RPMI8226 (cell line): ENCODE measurements around the gene SYPL2.
A peak's percentile ranks its signal among the peaks of the same experiment; 100 is the strongest.
"Not testable (repeated sequence)": the region's sequence is repeated elsewhere in the genome, so short reads cannot be mapped to it uniquely, and the experiment has no call there.

Experiments used
- DNase-seq: peaks from one replicate; pipeline ENCODE4 v3.0.0-alpha.2; 2015

SYPL2 gene

DNA sequence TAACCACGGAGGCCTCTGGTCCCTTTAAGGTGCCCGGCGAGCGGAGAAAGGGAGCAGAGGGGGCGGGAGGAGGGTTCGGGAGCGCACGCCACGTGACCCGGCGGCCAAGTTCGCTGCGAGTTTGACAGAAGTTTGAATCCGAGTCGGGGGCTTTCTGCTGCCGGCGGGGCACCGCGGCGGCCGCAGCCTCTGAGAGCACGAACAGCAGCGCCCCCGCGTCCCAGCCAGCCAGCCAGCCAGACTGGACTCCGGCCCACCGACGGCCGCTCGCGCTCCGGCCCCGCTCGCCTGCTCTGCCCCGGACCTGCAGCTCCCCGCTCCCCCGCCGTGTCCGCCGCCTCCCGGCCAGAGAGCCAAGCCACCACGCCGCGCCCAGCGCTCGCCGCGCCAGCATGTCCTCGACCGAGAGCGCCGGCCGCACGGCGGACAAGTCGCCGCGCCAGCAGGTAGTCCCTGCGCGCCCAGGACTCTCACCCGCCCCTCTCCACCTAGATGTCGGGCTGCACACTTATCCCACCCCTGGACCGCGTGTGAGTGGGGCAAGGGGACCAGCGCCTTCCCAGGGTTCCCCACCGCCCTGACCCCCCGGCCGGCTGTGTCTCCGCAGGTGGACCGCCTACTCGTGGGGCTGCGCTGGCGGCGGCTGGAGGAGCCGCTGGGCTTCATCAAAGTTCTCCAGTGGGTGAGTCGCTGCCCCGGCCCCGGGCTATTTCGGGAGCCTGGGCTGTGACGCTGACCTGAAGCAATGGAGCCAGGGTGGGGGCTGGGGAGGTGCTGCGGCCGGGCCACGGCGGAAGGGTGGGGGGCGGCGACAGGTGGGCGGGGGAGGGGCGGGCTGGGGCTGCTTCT is at the start of gene SYPL2:
TSS of gene SYPL2 (plus strand) at position 95 of the 849 bp plus-strand sequence. CDS start at position 393, 298 bp downstream.
- DNase-seq = no peak

GRCh38 chr1:109423498-109423897 is 42.8 kb upstream of the SYPL2 start:
- no peak for DNase-seq

DNA sequence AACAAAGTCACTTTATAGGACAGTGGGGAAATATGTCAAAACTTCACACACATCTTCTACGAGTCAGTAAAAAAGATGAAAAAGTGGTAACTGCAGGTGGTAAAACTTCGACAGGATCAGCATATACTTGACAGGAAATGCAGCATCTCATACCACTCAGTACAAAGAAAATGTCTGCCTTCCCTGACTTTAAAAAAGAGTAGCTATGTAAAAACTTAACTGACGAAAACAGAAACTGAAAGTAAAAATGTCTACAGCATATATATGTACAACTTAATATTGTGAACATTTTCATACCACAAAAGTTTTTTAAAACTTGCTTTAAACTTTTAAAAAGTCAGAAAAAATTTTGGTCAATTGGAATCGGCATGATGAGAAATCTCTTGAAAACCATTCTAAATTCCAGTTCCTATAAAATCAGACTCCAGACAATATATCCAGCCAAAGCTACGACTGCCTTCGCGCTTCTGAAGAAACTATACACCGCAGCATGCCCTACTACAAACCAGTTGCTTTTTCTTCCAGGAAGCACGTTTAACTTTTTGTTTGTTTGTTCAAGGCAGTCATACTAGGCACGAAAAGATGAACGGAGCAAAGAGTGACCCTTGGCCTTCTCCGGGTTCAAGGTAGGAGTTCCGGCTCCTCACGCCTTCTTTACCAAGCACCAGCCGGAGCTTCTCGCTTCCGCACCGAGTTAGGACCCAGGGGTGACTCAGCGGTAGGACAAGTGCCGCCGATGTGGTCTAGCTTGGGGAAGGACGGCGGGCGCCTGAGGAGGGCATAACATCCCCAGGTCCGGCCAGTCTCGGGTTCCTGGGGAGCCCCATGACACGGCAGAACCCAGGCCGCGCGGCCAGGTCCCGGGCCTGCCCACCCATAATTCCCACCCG is 40.7 kb upstream of the SYPL2 start:
- DNase-seq = peak; percentile 43

DNA sequence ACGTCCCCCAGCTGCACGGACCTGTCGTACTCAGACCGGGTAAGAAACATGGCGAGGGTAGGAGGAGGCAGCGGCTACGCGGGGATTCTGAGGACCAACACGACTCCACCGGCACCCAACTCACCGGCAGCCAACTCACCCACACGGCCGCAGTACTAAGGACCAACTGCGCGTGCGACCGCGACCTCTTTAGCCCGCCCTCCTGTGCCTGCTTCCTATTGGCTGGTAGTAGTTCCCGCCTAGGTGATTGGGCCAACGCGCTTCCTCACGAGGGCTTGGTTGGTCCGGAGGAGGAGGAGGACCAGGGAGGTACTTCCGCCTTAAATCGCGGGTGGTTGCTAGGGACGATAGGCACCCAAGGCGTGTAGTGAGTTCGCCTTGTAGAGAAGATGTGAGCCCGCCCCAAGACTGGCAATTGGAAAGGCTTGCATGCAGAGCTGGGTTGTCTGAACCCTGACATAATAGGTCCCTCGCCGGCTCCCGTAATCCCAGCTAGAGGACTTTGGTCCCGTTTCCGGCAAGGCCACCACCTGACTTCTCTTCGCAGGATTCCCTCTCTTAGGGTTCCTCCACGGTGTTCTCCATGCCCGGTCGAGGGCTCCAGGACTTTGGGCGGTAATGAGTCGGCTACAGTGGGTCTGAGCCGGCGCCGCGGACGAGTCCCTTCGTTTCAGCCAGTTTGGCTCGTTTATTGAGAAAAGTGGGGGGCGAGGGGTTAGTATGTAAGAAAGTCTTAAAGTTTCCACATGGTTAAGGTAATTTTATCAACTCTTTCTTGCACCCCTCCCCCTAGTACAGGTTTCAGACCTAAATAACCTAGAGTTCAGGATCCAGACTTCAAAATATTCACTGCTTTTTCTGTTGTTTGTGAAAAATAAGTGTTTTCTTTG is 39.8 kb upstream of the SYPL2 start, which contains the start of gene PSMA5:
TSS of gene PSMA5 (minus strand) at position 168 of the 890 bp plus-strand sequence. CDS start at position 50, 118 bp downstream.
- peak; percentile 97 for DNase-seq

DNA sequence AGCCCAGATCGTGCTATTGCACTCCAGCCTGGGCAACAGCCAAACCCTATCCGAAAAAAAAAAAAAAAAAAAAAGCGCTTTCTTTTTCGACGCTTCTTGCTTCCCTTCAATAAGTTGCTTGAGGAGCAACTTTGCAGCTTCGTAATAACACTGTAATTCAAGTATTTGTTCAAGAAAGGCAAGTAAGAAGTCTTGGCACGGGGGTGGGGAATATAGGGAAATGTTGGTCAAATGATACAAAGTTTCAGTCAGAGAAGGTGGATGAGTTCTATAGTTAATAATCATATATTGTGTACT is 39.2 kb upstream of the SYPL2 start:
- DNase-seq = peak; percentile 8

GRCh38 chr1:109432336-109432735 is 34.0 kb upstream of the SYPL2 start:
- DNase-seq = no peak

DNA sequence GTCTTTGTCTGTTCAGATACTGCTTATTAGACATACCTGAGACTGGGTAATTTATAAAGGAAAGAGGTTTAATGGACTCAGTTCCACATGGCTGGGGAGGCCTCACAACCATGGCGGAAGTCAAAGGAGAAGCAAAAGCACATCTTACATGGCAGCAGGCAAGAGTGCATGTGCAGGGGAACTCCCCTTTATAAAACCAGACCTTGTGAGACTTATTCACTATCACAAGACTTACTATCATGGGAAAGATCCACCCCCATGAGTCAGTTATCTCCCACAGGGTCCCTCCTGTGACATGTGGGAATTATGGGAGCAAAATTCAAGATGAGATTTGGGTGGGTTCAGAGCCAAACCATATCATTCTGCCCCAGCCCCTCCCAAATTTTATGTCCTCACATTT is 33.0 kb upstream of the SYPL2 start:
- DNase-seq = no peak

- no peak for DNase-seq
These were observed 31.9 kb upstream of the SYPL2 start for GRCh38 chr1:109434484-109434883.

DNA sequence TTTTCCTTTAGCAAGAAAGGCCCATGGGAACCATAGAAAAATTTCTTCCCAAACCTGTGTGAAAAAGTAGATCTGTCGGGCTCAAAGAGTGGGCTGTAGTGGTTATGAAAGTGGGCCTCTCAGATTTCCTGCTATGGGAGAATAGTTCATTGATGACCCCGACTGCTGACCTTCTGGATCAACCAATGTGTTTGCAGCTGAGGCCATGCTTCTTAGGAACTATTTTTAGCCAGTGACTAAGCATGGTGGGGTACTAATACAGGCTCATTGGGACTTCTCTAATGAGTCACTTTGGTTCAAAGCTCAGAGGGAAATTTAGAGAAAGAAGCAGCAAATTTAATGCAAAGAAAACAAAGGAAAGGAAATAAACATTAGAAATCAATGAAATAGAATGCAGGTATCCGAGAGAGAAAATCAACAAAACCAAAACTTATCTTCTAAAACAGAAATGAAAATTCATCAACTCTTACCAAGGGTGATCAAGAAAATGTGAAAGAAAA is 27.5 kb upstream of the SYPL2 start:
- DNase-seq = no peak

DNA sequence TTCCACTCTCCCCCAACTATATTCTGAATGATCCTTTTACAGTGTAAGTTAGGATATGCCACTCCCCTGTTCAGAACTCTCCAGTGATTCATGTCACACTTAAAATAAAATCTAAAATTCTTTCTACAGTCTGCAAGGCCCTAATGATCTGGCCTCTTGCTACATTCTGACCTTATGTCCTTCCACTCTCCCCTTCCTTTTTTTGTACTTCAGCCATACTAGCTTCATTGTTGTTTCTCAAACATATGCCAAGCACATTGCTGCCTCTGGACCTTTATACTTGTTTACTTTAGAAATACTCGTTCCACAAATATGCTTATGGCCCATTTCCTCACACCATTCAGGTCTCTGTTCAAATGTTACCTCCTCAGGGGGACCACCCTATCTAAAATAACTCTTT is 25.3 kb upstream of the SYPL2 start:
- no peak for DNase-seq

GRCh38 chr1:109443476-109443875 is 22.9 kb upstream of the SYPL2 start:
- DNase-seq = no peak

GRCh38 chr1:109444346-109444745 is 22.0 kb upstream of the SYPL2 start:
- no peak for DNase-seq

GRCh38 chr1:109445949-109446695 is 20.2 kb upstream of the SYPL2 start:
- DNase-seq = not testable (repeated sequence)

- DNase-seq = no peak
These were observed 18.8 kb upstream of the SYPL2 start for GRCh38 chr1:109447524-109447923.

- no peak for DNase-seq
These were observed 11.7 kb upstream of the SYPL2 start for GRCh38 chr1:109454497-109455133.

GRCh38 chr1:109457819-109458218 is 8.5 kb upstream of the SYPL2 start:
- no peak for DNase-seq

DNA sequence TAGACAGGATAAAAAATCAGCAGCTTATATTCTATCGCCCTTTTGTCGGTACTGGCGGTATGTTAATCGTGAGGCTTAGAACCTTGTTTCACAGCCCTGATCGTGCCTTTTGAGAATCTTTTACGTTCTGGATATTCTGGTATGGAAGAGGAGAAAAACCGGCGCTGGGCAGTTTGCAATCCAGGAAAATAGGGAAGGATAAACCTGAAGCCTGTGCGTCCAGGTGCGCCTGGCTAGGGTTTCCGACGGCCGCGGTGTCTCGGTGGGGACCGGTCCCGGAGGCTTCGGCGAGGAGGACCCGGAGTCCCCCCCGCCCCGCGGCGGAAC is 258 bp upstream of the SYPL2 start:
- no peak for DNase-seq

DNA sequence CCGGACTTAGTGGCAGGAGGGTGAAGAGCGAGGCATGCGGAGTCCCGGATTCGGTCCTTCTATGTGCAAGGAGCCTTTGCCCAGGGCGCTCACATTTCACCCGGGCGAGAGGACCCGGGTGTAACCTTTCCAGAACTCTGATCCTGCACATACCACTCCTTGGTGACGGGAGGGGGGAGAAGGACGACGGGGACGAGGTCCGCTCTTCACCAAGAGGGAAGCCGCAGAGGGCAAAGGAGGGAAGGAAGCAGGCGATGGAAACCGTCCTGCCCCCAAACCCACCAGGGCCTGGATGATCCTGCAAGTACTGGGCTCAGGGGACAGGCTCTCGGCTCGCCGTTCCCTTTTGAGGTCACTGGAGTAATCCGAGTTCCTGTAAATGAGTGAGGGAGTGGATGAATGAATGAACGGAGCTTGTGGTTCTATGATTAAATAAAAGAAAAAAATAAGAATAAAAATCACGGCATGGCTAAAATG is 993 bp downstream of the SYPL2 start:
- no peak for DNase-seq

- no peak for DNase-seq
These were observed 1.7 kb downstream of the SYPL2 start for GRCh38 chr1:109468061-109468460.

- no peak for DNase-seq
These were observed 2.6 kb downstream of the SYPL2 start for GRCh38 chr1:109468903-109469302.

GRCh38 chr1:109470245-109470644 is 3.9 kb downstream of the SYPL2 start:
- no peak for DNase-seq
